Embryonic facial prominence (tissue), 1 donor: ENCODE data around the gene C20orf144.

Experiments used
- DNase-seq: peaks from one replicate; pipeline ENCODE4 v3.0.0-alpha.2; 2016; ENCODE audit errors: extremely low spot score

C20orf144 gene

DNA sequence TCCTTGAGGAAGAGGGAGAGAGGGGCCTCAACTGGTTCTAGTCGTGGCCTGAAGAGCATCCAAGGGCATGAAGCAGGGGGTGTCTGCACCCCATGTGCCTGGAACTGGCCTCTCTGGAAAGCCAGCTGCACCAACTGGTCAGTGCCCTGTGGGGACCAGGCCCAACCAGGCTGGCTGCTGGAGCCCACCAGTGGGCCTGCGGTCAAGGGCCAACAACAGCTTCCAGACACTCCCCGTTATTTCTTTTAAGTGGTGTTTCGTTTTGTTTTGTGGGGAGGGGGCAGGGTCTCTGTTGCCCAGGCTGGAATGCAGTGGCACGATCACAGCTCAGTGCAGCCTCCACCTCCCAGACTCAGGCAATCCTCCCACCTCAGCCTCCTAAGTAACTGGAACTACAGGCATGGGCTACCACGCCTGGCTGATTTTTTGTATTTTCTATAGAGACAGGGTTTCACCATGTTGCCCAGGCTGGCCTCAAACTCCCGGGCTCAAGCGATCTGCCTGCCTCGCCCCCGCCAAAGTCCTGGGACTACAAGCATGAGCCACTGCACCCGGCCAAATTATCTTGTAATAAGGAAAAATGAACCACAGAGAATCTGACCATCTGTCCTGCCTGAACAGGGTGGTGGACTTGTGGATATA is 11.9 kb upstream of the C20orf144 start:
- no peak for DNase-seq

DNA sequence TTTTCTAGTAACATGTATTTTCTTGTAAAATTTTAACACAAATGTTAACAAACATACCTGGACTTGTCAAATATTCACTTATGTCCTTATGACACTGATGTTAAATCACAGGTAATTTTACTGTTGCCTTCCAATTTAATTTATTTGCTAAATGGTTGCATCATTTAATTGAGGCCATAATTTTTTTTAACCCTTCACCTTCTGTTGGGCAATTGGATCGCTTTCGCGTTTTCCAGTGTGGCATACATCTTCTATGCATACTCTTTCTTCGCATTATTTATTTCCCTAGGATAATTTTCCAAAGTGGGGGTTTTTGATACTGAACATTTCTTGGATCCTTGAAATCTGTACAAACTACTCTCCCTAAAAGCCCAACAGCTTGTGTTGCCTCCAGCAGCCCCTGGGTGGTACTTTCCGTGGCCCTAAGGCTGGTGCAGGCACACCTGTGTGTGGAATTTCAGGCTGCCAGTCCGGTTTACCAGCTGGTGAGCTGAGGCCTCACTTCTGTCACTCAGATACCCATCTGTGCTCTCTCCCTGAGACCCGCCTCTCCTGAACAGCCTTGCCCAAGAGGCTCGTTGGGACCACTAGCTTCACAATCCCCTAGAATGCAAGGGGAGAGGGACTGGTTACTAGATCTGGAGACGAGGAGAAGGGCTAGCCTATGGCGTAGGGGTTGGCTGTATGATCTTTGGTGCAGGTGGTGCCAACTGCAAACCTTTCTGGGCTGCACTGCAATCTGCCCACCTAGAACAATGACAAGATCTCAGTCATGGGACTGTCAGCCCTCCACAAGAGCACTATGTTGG is 11.2 kb upstream of the C20orf144 start:
- DNase-seq, result no peak

GRCh38 chr20:33651562-33652048 is 10.5 kb upstream of the C20orf144 start:
- no peak for DNase-seq

DNA sequence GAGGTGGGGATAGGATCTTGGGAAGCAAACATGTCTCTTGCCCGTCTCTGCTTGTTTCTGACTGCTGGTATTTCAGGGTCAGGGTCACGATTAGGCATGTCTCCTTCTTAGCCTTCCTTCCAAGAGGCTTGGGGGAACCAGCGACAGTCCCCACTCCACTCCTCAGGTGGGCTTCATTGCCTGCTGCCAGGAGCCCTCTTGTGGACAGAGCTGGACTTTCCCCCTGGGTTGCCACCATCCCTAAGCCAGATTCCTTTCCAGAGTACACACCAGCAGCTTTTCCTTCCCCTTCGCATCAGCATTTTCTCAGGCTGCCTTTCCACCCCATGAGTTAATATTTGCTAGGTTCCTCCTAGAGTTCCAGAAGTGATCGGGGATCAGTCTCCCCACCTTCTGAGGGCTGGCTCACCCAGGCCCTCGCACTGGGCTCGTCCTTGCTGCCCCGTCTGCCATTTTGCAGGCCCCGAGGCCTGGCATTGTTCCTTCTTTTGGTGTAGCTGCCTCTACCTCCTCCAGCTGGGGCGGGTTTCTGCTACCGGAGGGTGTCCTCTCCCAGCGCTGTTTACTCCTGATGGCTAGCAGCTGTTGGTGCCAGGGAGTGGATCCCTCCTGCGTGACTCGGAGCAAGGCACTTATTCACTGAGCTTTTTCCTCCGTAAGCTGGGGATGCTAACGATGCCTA is 8.8 kb upstream of the C20orf144 start:
- DNase-seq, result no peak

DNA sequence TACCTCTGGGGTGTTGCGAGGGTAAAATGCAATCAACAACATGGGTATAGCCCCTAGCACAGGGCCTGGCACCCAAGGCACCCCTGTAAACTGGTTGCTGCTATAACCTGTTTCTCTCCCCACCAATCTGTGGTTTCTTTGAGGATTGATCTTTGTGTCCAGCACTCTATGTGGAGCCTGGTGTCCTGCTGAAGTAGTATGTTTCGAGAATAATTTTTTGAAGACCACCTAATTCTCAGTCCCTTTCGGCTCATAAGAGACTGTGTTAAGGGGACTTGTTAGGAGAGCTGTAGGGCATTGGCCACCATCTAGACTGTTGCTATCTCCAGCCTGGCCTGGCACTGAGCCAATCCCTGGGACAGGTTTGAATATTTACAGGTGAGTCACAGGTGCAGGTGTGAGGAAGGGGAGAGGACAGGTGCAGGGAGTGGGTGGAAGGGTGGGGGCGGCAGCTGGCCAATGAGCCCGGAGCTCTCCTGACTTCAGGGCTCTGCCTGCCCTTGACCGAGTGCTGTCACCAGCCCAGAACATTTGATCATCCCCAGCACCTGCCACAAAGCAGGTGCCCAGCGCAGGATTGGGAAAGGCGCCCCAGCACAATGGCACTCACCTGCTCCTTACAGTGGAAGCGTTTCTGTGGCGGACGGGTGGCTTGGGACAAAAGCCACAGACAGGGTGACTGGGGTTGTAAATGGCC is 8.1 kb upstream of the C20orf144 start:
- no peak for DNase-seq

GRCh38 chr20:33654680-33655161 is 7.4 kb upstream of the C20orf144 start:
- no peak for DNase-seq

GRCh38 chr20:33655164-33655563 is 7.0 kb upstream of the C20orf144 start:
- DNase-seq, result no peak

- DNase-seq, result no peak
Observed at GRCh38 chr20:33656010-33656782, 5.9 kb upstream of the C20orf144 start.

GRCh38 chr20:33656783-33657703 is 5.1 kb upstream of the C20orf144 start:
- no peak for DNase-seq

DNA sequence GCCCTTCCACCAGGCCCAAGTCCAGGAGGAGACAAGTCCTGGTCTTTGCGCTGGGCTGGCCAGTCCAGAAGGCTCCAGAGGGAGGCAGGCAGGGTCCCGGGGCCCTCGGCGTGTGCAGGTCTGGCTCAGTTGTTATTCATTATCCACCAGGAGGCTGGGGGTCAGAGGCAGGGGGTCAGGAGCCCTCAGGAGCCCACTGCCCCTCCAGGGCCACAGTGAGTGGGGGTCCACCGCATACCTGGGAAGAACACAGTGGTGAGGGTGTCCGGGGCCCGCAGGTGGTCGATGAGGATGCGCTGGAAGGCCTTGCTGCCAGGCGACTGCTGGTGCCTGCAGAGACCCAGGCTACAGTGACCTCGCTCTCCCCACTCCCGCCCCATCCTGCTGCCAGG is 4.4 kb upstream of the C20orf144 start:
- DNase-seq, result no peak

DNA sequence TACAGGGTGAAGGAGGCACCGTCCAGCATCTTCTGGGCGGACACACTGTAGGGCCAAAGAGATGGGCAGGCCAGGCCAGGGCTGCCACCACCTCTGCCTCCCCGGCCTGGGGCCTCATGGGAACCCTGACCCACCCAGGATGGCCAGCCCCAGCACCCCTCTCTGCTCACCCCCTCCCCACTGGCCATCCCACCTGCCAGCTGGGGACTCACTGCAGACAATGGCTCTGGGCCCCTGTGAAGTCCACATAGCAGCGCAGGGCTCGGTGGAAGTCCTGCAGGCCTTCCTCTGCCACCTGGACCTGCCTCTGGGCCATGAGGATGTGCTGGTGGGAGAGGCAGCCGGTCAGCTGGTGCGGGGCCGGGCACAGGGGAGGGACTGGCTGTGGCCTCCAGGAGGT is 3.6 kb upstream of the C20orf144 start:
- no peak for DNase-seq

DNA sequence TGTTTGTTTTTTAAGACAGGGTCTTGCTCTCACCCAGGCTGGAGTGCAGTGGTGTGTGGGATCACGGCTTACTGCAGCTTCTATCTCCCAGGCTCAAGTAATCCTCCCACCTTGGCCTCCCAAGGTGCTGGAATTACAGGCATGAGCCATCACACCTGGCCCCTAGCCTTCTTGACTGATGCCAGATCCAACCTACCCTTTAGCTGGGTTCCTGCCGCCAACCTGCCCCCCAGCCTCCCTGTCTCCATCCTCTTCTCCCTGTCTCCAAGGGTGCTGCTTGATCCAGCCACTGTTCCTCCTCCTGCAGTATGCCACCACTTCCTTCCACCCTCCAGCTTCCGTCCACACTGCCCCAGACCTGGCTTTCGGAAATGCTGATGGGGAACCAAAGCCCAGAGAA is 3.2 kb upstream of the C20orf144 start:
- no peak for DNase-seq

DNA sequence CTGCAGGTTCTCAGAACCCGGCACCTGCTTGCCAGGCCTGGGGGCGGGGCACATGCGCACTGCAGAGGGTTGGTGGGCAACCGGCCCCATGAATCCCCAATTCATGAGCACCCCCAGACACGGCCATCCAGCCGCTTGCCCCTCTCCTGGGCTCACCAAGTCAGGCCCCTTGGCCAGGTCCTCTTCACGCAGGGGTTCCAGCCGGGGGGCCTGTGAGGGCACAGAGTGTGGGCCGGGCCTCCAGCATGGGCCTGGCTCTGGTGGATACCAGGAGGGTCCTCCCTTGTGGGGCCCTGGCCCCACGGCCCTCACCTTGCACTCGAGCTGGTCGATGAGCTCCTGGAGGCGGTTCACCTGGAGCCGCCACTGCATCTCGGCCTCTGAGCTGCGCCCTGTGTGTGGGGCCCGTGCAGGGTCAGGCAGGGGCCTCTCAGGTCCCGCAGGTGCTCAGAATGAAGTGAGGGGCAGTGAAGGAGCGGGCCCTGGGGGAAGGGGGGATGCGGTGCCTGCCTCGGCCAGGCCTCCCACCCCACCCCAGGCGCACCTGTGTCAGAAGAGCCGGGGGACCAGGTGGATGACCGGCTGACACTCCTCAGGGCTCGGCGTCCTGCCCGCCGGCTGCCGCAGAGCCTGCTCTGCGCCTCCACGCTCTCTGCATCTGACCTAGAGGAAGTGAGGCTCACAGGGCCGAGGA is 2.6 kb upstream of the C20orf144 start:
- DNase-seq, result no peak

GRCh38 chr20:33660035-33660684 is 2.0 kb upstream of the C20orf144 start:
- no peak for DNase-seq

GRCh38 chr20:33660685-33661058 is 1.5 kb upstream of the C20orf144 start:
- DNase-seq, result no peak

GRCh38 chr20:33663161-33664084 is 1.3 kb downstream of the C20orf144 start:
- no peak for DNase-seq

DNA sequence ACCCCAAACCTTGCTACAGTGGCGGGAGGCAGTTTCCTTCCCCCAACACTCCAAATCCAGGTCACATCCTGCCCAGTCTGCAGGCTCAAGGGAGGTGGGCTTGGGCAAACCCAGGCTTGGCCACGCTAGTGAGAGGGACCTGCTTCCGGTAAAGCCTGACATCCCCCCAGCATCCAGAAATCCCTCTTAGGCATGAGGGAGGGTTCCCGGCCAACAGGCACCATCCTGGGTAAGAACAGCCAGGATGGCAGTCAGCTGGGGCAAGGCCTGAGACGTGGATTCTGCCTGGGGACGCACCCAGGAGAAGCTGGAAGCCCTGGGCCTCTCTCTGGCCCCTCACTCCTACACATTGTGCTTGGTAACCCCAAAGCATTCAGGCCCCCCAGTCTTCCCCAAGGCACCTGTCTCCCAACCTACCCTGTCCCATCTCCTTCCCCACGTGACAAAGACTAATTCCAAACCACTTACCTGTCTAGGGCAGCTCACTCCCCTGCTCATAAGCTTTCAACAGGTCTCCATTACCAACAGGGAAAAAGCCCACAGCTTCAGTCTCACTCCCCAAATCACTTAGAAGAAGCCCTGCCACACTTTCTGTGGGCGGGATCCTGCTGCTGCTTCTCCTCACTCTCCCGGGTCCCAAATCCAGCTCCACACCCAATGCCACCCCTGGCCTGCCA is 2.1 kb downstream of the C20orf144 start:
- DNase-seq, result no peak
